Neural progenitor cell (in vitro differentiated cells): ENCODE results near the gene CASP9. TPM values are rescaled to one million over a fixed set of nuclear protein-coding genes. Genes with fewer than 3 reads are reported as not detected.
"Not testable (repeated sequence)": the region's sequence is repeated elsewhere in the genome, so short reads cannot be mapped to it uniquely, and the experiment has no call there.

Source experiments
- DNase-seq: peaks from one replicate; pipeline ENCODE4 v3.0.0-alpha.2; 2016; ENCODE audit warnings: low spot score
- H2AFZ ChIP-seq: fragments of 200-600 bp; sonication (generic); replicated peaks from 2 replicates; pipeline ENCODE4 v1.6.1; 2016; ENCODE audit warnings: antibody characterized with exemption
- H3F3A ChIP-seq: fragments of 200-600 bp; sonication (generic); 2 replicates; pipeline ENCODE4 v1.6.1; 2016; ENCODE audit warnings: antibody characterized with exemption, low read depth
- H3K27ac ChIP-seq: fragments of 200-600 bp; sonication (generic); 2 replicates; pipeline ENCODE4 v1.5.1; 2016; ENCODE audit warnings: mild to moderate bottlenecking
- H3K27me3 ChIP-seq: fragments of 200-600 bp; sonication (generic); 2 replicates; pipeline ENCODE4 v1.6.1; 2016; ENCODE audit warnings: mild to moderate bottlenecking, moderate library complexity
- H3K36me3 ChIP-seq: fragments of 200-600 bp; sonication (generic); 2 replicates; pipeline ENCODE4 v1.5.1; 2016
- H3K4me1 ChIP-seq: fragments of 200-600 bp; sonication (generic); 2 replicates; pipeline ENCODE4 v1.6.1; 2016; ENCODE audit warnings: mixed run types
- H3K4me2 ChIP-seq: fragments of 200-600 bp; sonication (generic); 2 replicates; pipeline ENCODE4 v1.6.1; 2016
- H3K4me3 ChIP-seq: fragments of 200-600 bp; sonication (generic); 2 replicates; pipeline ENCODE4 v1.5.1; 2016
- H3K79me2 ChIP-seq: fragments of 200-600 bp; sonication (generic); 2 replicates; pipeline ENCODE4 v1.6.1; 2016; ENCODE audit warnings: low read depth
- H3K9ac ChIP-seq: fragments of 200-600 bp; sonication (generic); 2 replicates; pipeline ENCODE4 v1.6.1; 2016
- H3K9me3 ChIP-seq: fragments of 200-600 bp; sonication (generic); 2 replicates; pipeline ENCODE4 v1.5.1; 2016; ENCODE audit warnings: low read depth
- H4K20me1 ChIP-seq: fragments of 200-600 bp; sonication (generic); 2 replicates; pipeline ENCODE4 v1.6.1; 2016; ENCODE audit warnings: low read depth
- H3K27ac Mint-ChIP-seq: 3 replicates; pipeline ENCODE4 v1.8.0; 2021; ENCODE audit warnings: mixed read lengths
- H3K27me3 Mint-ChIP-seq: 2 replicates; pipeline ENCODE4 v1.8.0; 2022; ENCODE audit warnings: low read depth, mild to moderate bottlenecking, inconsistent platforms, moderate library complexity, mixed read lengths; ENCODE audit not compliant: insufficient read depth
- H3K36me3 Mint-ChIP-seq: 3 replicates; pipeline ENCODE4 v1.8.0; 2021; ENCODE audit warnings: mixed read lengths
- H3K4me1 Mint-ChIP-seq: 3 replicates; pipeline ENCODE4 v1.8.0; 2021; ENCODE audit warnings: mixed read lengths
- H3K4me3 Mint-ChIP-seq: 3 replicates; pipeline ENCODE4 v1.8.0; 2021; ENCODE audit warnings: mild to moderate bottlenecking, moderate library complexity, mixed read lengths
- H3K9me3 Mint-ChIP-seq: 3 replicates; pipeline ENCODE4 v1.8.0; 2020; ENCODE audit warnings: mixed read lengths
- CTCF ChIP-seq: fragments of 200-600 bp; sonication (generic); IDR thresholded peaks from 2 replicates; pipeline ENCODE4 v1.5.1; 2017; ENCODE audit warnings: antibody characterized with exemption, mild to moderate bottlenecking
- EZH2 ChIP-seq: fragments of 200-600 bp; sonication (generic); IDR thresholded peaks from 2 replicates; pipeline ENCODE4 v1.6.1; 2017; ENCODE audit warnings: antibody characterized with exemption, mild to moderate bottlenecking, moderate library complexity
- EZH2phosphoT487 ChIP-seq: fragments of 200-600 bp; sonication (generic); IDR thresholded peaks from 2 replicates; pipeline ENCODE4 v1.6.1; 2017; ENCODE audit warnings: antibody characterized with exemption
- total RNA-seq: library from RNA; depleted of rRNA; stranded (reverse); fragments of >200 nt; gene quantifications from 2 replicates; pipeline ENCODE4 v1.2.3, GENCODE V29; 2015; ENCODE audit warnings: low replicate concordance

The CASP9 gene
- total RNA-seq, 1 donor from 2014 or later = 12.4 TPM

GRCh38 chr1:15523104-15524020 lies 653 bp downstream of the CASP9 start:
- no peak overlapping the region for H3K27ac Mint-ChIP-seq
- peaks cover 33% of the 10 kb centered on the region for H3F3A ChIP-seq
- no peaks in the 10 kb centered on the region for H3K9me3 ChIP-seq
- H3K27me3 Mint-ChIP-seq = no peaks in the 10 kb centered on the region
- H3K79me2 ChIP-seq = peaks cover 26% of the 10 kb centered on the region
- peak overlapping the region; percentile 60 for H2AFZ ChIP-seq
- peak overlapping the region; percentile 63 for H3K9ac ChIP-seq
- DNase-seq = no peak
- no peak for TF ChIP-seq EZH2
- TF ChIP-seq CTCF = no peak
- no peak for TF ChIP-seq EZH2phosphoT487
- H3K4me3 ChIP-seq = peak overlapping the region; percentile 61
- peaks cover 16% of the 10 kb centered on the region for H4K20me1 ChIP-seq
- H3K36me3 Mint-ChIP-seq = no peaks in the 10 kb centered on the region
- H3K27me3 ChIP-seq = no peaks in the 10 kb centered on the region
- peaks cover 41% of the 10 kb centered on the region for H3K4me1 Mint-ChIP-seq
- peak overlapping the region; percentile 89 for H3K4me3 Mint-ChIP-seq
- H3K27ac ChIP-seq = peak overlapping the region; percentile 81
- peaks cover 26% of the 10 kb centered on the region for H3K4me1 ChIP-seq
- peak overlapping the region; percentile 81 for H3K4me2 ChIP-seq
- H3K9me3 Mint-ChIP-seq = no peaks in the 10 kb centered on the region
- no peaks in the 10 kb centered on the region for H3K36me3 ChIP-seq

- H3K27me3 ChIP-seq = no peaks in the 10 kb centered on the region
- no peak overlapping the region for H3K9ac ChIP-seq
- no peaks in the 10 kb centered on the region for H3K9me3 Mint-ChIP-seq
- H3K27ac Mint-ChIP-seq = no peak overlapping the region
- H3K4me1 Mint-ChIP-seq = peaks cover 36% of the 10 kb centered on the region
- H3K9me3 ChIP-seq = no peaks in the 10 kb centered on the region
- H3K4me2 ChIP-seq = no peak overlapping the region
- DNase-seq = no peak
- peaks cover 22% of the 10 kb centered on the region for H3K4me1 ChIP-seq
- no peaks in the 10 kb centered on the region for H3K27me3 Mint-ChIP-seq
- H3F3A ChIP-seq = peaks cover 33% of the 10 kb centered on the region
- no peaks in the 10 kb centered on the region for H3K36me3 ChIP-seq
- TF ChIP-seq CTCF (no peak), EZH2 (no peak)
- H2AFZ ChIP-seq = no peak overlapping the region
- H3K27ac ChIP-seq = no peak overlapping the region
- no peak overlapping the region for H3K4me3 ChIP-seq
- peaks cover 8% of the 10 kb centered on the region for H4K20me1 ChIP-seq
- H3K36me3 Mint-ChIP-seq = no peaks in the 10 kb centered on the region
- peak overlapping the region; percentile 89 for H3K4me3 Mint-ChIP-seq
- peaks cover 18% of the 10 kb centered on the region for H3K79me2 ChIP-seq
Observed at GRCh38 chr1:15522551-15522950, 1.5 kb downstream of the CASP9 start.

- not testable (repeated sequence) for H3K27ac Mint-ChIP-seq, H3K27me3 Mint-ChIP-seq
- peaks cover 30% of the 10 kb centered on the region for H3K4me1 Mint-ChIP-seq
Observed at GRCh38 chr1:15521206-15521906, 2.7 kb downstream of the CASP9 start.

More at GRCh38 chr1:15521206-15521906, 2.7 kb downstream of the CASP9 start:
- not testable (repeated sequence) for H4K20me1 ChIP-seq, H3K36me3 Mint-ChIP-seq, H3K36me3 ChIP-seq, H2AFZ ChIP-seq, H3K4me3 ChIP-seq, DNase-seq, H3K4me2 ChIP-seq, H3K9ac ChIP-seq, H3K9me3 ChIP-seq, H3K9me3 Mint-ChIP-seq, H3K27me3 ChIP-seq, H3K4me3 Mint-ChIP-seq, H3K27ac ChIP-seq
- Histone ChIP-seq H3K4me1 (peaks cover 19% of the 10 kb centered on the region), H3K79me2 (peaks cover 13% of the 10 kb centered on the region), H3F3A (peaks cover 24% of the 10 kb centered on the region)
